GM12878 (cell line): ENCODE data around the gene KRTAP10-2. TPM values are rescaled to one million over a fixed set of nuclear protein-coding genes. Genes with fewer than 3 reads are reported as not detected.

ENCODE experiments used
- ATAC-seq: fragments of 200-7000 bp; cut with Tn5 transposase; 3 replicates; pipeline ENCODE4 v1.9.1; 2020; ENCODE audit warnings: mild to moderate bottlenecking, moderate library complexity
- BruUV-seq: library from RNA; stranded (reverse); fragments of 400-500 nt; replicated peaks from 2 replicates; lab custom pipeline; 2021; lab: Mats Ljungman, UMichigan
- CTCF ChIA-PET: fragments of 300-600 bp; sonication (Branson Sonifier 250); formaldehyde crosslinking; extraction: SDS; loops from one replicate; lab custom pipeline; 2021; ENCODE audit warnings: inconsistent platforms; lab: Yijun Ruan, JAX
- POLR2A ChIA-PET: fragments of 350-600 bp; formaldehyde crosslinking; extraction: SDS; loops from one replicate; lab custom pipeline; 2021; ENCODE audit warnings: inconsistent platforms; lab: Charles Lee
- RAD21 ChIA-PET: fragments of 300-600 bp; sonication (Branson Sonifier 250); formaldehyde crosslinking; loops from one replicate; lab custom pipeline; 2023; ENCODE audit warnings: antibody characterized with exemption; ENCODE audit not compliant: unreplicated experiment; lab: Charles Lee
- SMC1A ChIA-PET: fragments of 300-600 bp; sonication (Branson Sonifier 250); formaldehyde crosslinking; loops from one replicate; lab custom pipeline; 2023; ENCODE audit not compliant: unreplicated experiment, uncharacterized antibody; lab: Charles Lee
- DNase-seq: peaks from one replicate; pipeline ENCODE4 v3.0.0-alpha.2; 2011; ENCODE audit warnings: low read depth, low spot score
- FAIRE-seq: peaks from 3 replicates; lab custom pipeline; 2011; peaks lifted over from hg19 to GRCh38; lab: Jason Lieb, UNC
- H2AFZ ChIP-seq: 2 replicates; pipeline ENCODE4 v1.6.0; 2011; ENCODE audit warnings: low read depth, low read length, control low read depth; ENCODE audit not compliant: control insufficient read depth
- H3K27ac ChIP-seq: 2 replicates; pipeline ENCODE4 v1.5.1; 2011; ENCODE audit warnings: control low read depth; ENCODE audit not compliant: control insufficient read depth, insufficient read depth
- H3K27me3 ChIP-seq, 2 experiments: replicated peaks in 1 of 2; 2 replicates each; pipeline versions ENCODE4 v1.6.0 to v1.6.1; 2011; ENCODE audit warnings: low read length in 1 of 2; ENCODE audit not compliant: control insufficient read depth in 2 of 2, insufficient read depth in 2 of 2
- H3K36me3 ChIP-seq, 2 experiments: 2 replicates each; pipeline ENCODE4 v1.5.1; 2011; ENCODE audit warnings: low read length in 1 of 2; ENCODE audit not compliant: control insufficient read depth in 2 of 2, insufficient read depth in 2 of 2
- H3K4me1 ChIP-seq: 2 replicates; pipeline ENCODE4 v1.6.1; 2011; ENCODE audit warnings: mild to moderate bottlenecking, low read length, moderate library complexity, mixed read lengths; ENCODE audit not compliant: control insufficient read depth, insufficient read depth
- H3K4me2 ChIP-seq: 2 replicates; pipeline ENCODE4 v1.6.0; 2011; ENCODE audit warnings: control low read depth; ENCODE audit not compliant: control insufficient read depth, insufficient read depth
- H3K4me3 ChIP-seq: fragments of 200-600 bp; sonication (generic); 2 replicates; pipeline ENCODE4 v1.5.1; 2016
- H3K79me2 ChIP-seq: 2 replicates; pipeline ENCODE4 v1.6.0; 2011; ENCODE audit warnings: low read length; ENCODE audit not compliant: control insufficient read depth, insufficient read depth
- H3K9ac ChIP-seq: 2 replicates; pipeline ENCODE4 v1.8.0; 2011; ENCODE audit warnings: low read length, control low read depth, mixed read lengths; ENCODE audit not compliant: control insufficient read depth, insufficient read depth
- H3K9me3 ChIP-seq: replicated peaks from 3 replicates; pipeline ENCODE4 v1.5.1; 2011; ENCODE audit warnings: mild to moderate bottlenecking, low read length; ENCODE audit not compliant: control insufficient read depth, insufficient read depth
- H4K20me1 ChIP-seq: 2 replicates; pipeline ENCODE4 v1.6.0; 2011; ENCODE audit not compliant: control insufficient read depth, insufficient read depth
- BCL11A ChIP-seq: IDR thresholded peaks from 2 replicates; pipeline ENCODE4 v1.6.1; 2011; ENCODE audit warnings: low read depth, low read length
- CBX5 ChIP-seq: sonication (generic); IDR thresholded peaks from 2 replicates; pipeline ENCODE4 v1.6.1; 2016; ENCODE audit warnings: low read depth, moderate library complexity, mild to moderate bottlenecking, inconsistent platforms
- CHD1 ChIP-seq: IDR thresholded peaks from 2 replicates; pipeline ENCODE4 v1.6.1; 2012; ENCODE audit warnings: low read depth, low read length, improper control_type of control experiment
- CHD4 ChIP-seq: fragments of 200-600 bp; sonication (generic); IDR thresholded peaks from 2 replicates; pipeline ENCODE4 v1.6.1; 2016; ENCODE audit warnings: mild to moderate bottlenecking
- FOXK2 ChIP-seq: fragments of 450-650 bp; IDR thresholded peaks from 2 replicates; pipeline ENCODE4 v1.6.1; 2017; ENCODE audit warnings: mild to moderate bottlenecking, moderate library complexity
- GABPA ChIP-seq: IDR thresholded peaks from 2 replicates; pipeline ENCODE4 v1.6.1; 2014; ENCODE audit warnings: antibody characterized with exemption, low read depth, mild to moderate bottlenecking, inconsistent platforms
- IKZF1 ChIP-seq: fragments of 450-650 bp; conservative IDR thresholded peaks from 2 replicates; pipeline ENCODE4 v1.6.1; 2017; ENCODE audit warnings: antibody characterized with exemption, mild to moderate bottlenecking
- KLF5 ChIP-seq: fragments of 450-650 bp; IDR thresholded peaks from 2 replicates; pipeline ENCODE4 v1.6.1; 2014; ENCODE audit warnings: mild to moderate bottlenecking; ENCODE audit not compliant: partially characterized antibody
- MYC ChIP-seq: IDR thresholded peaks from 2 replicates; pipeline ENCODE4 v1.6.1; 2011; ENCODE audit warnings: mild to moderate bottlenecking, low read length, moderate library complexity, inconsistent platforms; ENCODE audit not compliant: insufficient read depth, insufficient replicate concordance, insufficient read length, severe bottlenecking
- NFIC ChIP-seq: IDR thresholded peaks from 2 replicates; pipeline ENCODE4 v1.6.1; 2012; ENCODE audit warnings: low read depth, mild to moderate bottlenecking, inconsistent platforms, low read length, moderate library complexity
- NR2C1 ChIP-seq: fragments of 450-650 bp; IDR thresholded peaks from 2 replicates; pipeline ENCODE4 v1.6.1; 2017; ENCODE audit warnings: antibody characterized with exemption, mild to moderate bottlenecking, moderate library complexity
- PKNOX1 ChIP-seq: fragments of 450-650 bp; IDR thresholded peaks from 2 replicates; pipeline ENCODE4 v1.6.1; 2016; ENCODE audit warnings: mild to moderate bottlenecking
- POLR2AphosphoS2 ChIP-seq: IDR thresholded peaks from 2 replicates; pipeline ENCODE4 v1.6.1; 2011; ENCODE audit warnings: low read depth, mild to moderate bottlenecking, low read length, improper control_type of control experiment, moderate library complexity
- RB1 ChIP-seq: fragments of 450-650 bp; formaldehyde crosslinking; IDR thresholded peaks from 2 replicates; pipeline ENCODE4 v1.6.1; 2017; ENCODE audit warnings: mild to moderate bottlenecking, borderline replicate concordance
- SMAD1 ChIP-seq: fragments of 450-650 bp; IDR thresholded peaks from 2 replicates; pipeline ENCODE4 v1.6.1; 2018; ENCODE audit warnings: mild to moderate bottlenecking, low read depth; ENCODE audit not compliant: partially characterized antibody
- SP1 ChIP-seq: IDR thresholded peaks from one replicate; pipeline ENCODE4 v1.6.1; 2011; ENCODE audit warnings: low read depth, low read length
- SREBF2 ChIP-seq: IDR thresholded peaks from 2 replicates; pipeline ENCODE4 v1.6.1; 2012; ENCODE audit warnings: mild to moderate bottlenecking, low read length
- SRF ChIP-seq, 2 experiments: IDR thresholded peaks; 2 replicates each; pipeline ENCODE4 v1.6.1; 2011; ENCODE audit warnings: low read depth in 2 of 2, low read length in 2 of 2, mild to moderate bottlenecking in 1 of 2, moderate library complexity in 1 of 2
- TAF1 ChIP-seq: IDR thresholded peaks from 2 replicates; pipeline ENCODE4 v1.6.1; 2011; ENCODE audit warnings: mild to moderate bottlenecking, low read depth, low read length, borderline replicate concordance
- ZNF384 ChIP-seq: IDR thresholded peaks from 2 replicates; pipeline ENCODE4 v1.6.1; 2012; ENCODE audit warnings: low read depth, mild to moderate bottlenecking, low read length, improper control_type of control experiment, borderline replicate concordance
- WGBS: methylation state at CpG from one replicate; pipeline ENCODE4 v1.1.6; 2016; ENCODE audit warnings: low lambda C conversion rate; ENCODE audit not compliant: insufficient replicate concordance, insufficient coverage; ENCODE audit errors: missing lambda C conversion rate; 5-methylcytosine and 5-hydroxymethylcytosine counted together
- in situ Hi-C: fragments of 300-500 bp; cut with MboI; formaldehyde crosslinking; loops from 9 replicates; pipeline ENCODE4 v1.14.3; 2018; ENCODE audit warnings: mixed read lengths
- intact Hi-C: fragments of 100-400 bp; cut with micrococcal nuclease; formaldehyde crosslinking; loops from one replicate; pipeline ENCODE4 v1.14.2; 2022; ENCODE audit not compliant: unreplicated experiment
- polyA plus RNA-seq, 11 experiments: library from polyadenylated mRNA; depleted of rRNA in 4 of 11; unstranded in 6 of 11; stranded (reverse) in 5 of 11; fragments of >200 nt; fragmentation: Nextera tagmentation in 4 of 11; fragmentation: Illumina TruSeq in 1 of 11; extraction: Ambion mirVana in 4 of 11; extraction: Trizol in 1 of 11; gene quantifications; 1 replicate in 1 of 11; 2 replicates in 10 of 11; pipeline versions ENCODE4 v1.2.1 to v1.2.3, GENCODE V29; 2011 to 2016; ENCODE audit warnings: inconsistent platforms in 2 of 11, missing spikeins in 2 of 11, low read depth in 1 of 11
- total RNA-seq, 4 experiments: library from RNA; depleted of rRNA in 3 of 4; stranded (reverse); fragments of >200 nt in 3 of 4; fragmentation: Illumina TruSeq in 1 of 4; extraction: Trizol in 1 of 4; gene quantifications; 2 replicates each; pipeline versions ENCODE4 v1.2.1 to v1.2.3, GENCODE V29; 2013 to 2021
- TF ChIP-seq, protein P1 (sequence below): fragments of 450-650 bp; formaldehyde crosslinking; IDR thresholded peaks from 2 replicates; pipeline ENCODE4 v1.5.0; 2022; ENCODE audit warnings: mild to moderate bottlenecking, missing genetic modification characterization

KRTAP10-2 gene
- total and polyA plus RNA-seq, 10 of the 15 experiments (the other 5 are each of a cell fraction or from before 2014, with no cell fraction given), result not detected

- TF ChIP-seq SREBF2 (no peak), CHD1 (no peak), RB1 (no peak), FOXK2 (no peak), NFIC (no peak), CHD4 (no peak)
Observed at GRCh38 chr21:44599264-44600029, 48.1 kb upstream of the KRTAP10-2 start (continued).

DNA sequence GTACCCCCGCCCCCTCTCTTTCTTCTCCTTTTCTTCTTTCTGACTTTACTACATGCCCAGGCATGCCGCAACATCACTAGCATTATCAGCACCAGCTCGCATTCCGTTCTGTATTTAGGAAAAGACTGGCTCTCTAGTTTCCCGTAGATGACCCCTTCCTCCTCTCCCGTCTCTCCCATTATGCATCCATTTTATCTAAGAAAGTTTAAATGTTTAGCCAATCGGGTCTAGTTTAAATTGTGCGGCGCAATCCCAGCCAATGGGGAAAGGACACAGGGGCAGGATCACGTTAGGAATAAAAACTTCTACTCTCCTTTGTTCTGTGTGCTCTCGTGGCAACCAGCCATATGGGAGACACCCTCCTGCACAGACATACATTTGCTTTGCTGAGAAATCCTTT, 46.8 kb upstream of the KRTAP10-2 start:
- no TSS peak for BruUV-seq
- in situ Hi-C loops (no loop called here), intact Hi-C loops (no loop called here)
- ATAC-seq (no peak), FAIRE-seq (no peak), DNase-seq (no peak)
- Histone ChIP-seq H3K4me2 (no peak overlapping the region), H3K27me3 (no peaks in the 10 kb centered on the region), H4K20me1 (no peaks in the 10 kb centered on the region), H3K36me3 (no peaks in the 10 kb centered on the region), H2AFZ (no peak overlapping the region), H3K9me3 (no peaks in the 10 kb centered on the region; the same call in 2 of the 3 replicates), H3K9ac (no peak overlapping the region), H3K4me3 (no peak overlapping the region), H3K4me1 (no peaks in the 10 kb centered on the region), H3K27ac (no peak overlapping the region), H3K79me2 (no peaks in the 10 kb centered on the region)
- TF ChIP-seq IKZF1 (no peak), SRF (IDR thresholded peaks at IDR 0.05; ENCODE audit: low read depth in 2 of 2, low read length in 2 of 2) (no peak), BCL11A (no peak), MYC (no peak), ZNF384 (no peak), NR2C1 (no peak), GABPA (no peak), SMAD1 (no peak), KLF5 (no peak), PKNOX1 (no peak), POLR2AphosphoS2 (no peak), FOXK2 (no peak), SP1 (no peak), CBX5 (no peak), TAF1 (no peak)
- TF ChIP-seq, protein P1, sequence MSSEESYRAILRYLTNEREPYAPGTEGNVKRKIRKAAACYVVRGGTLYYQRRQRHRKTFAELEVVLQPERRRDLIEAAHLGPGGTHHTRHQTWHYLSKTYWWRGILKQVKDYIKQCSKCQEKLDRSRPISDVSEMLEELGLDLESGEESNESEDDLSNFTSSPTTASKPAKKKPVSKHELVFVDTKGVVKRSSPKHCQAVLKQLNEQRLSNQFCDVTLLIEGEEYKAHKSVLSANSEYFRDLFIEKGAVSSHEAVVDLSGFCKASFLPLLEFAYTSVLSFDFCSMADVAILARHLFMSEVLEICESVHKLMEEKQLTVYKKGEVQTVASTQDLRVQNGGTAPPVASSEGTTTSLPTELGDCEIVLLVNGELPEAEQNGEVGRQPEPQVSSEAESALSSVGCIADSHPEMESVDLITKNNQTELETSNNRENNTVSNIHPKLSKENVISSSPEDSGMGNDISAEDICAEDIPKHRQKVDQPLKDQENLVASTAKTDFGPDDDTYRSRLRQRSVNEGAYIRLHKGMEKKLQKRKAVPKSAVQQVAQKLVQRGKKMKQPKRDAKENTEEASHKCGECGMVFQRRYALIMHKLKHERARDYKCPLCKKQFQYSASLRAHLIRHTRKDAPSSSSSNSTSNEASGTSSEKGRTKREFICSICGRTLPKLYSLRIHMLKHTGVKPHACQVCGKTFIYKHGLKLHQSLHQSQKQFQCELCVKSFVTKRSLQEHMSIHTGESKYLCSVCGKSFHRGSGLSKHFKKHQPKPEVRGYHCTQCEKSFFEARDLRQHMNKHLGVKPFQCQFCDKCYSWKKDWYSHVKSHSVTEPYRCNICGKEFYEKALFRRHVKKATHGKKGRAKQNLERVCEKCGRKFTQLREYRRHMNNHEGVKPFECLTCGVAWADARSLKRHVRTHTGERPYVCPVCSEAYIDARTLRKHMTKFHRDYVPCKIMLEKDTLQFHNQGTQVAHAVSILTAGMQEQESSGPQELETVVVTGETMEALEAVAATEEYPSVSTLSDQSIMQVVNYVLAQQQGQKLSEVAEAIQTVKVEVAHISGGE (CRISPR knock-in tag), result no peak
- SMC1A ChIA-PET, result no interaction called here
- CTCF ChIA-PET, result no interaction called here
- RAD21 ChIA-PET, result no interaction called here
- WGBS, result 60% methylated on average over 11 of the region's 11 CpGs
- POLR2A ChIA-PET, result no interaction called here
